Measurements from ENCODE around the gene SMAD7.

Gene SMAD7

GRCh38 chr18:48904091-48904490, 46.7 kb downstream of the SMAD7 start:
- H3K4me3 ChIP-seq, result no peak overlapping the region
- peak; percentile 50 for DNase-seq (ENCODE audit: low spot score)
- no peak for TF ChIP-seq CTCF (IDR thresholded peaks at IDR 0.05)
- peak overlapping the region; percentile 50 to 75 for H3K27ac ChIP-seq

GRCh38 chr18:48902856-48903601, 47.7 kb downstream of the SMAD7 start:
- Histone ChIP-seq H3K4me3 (no peak overlapping the region), H3K27ac (peak overlapping the region; percentile 75 to 88)
- TF ChIP-seq CTCF (IDR thresholded peaks at IDR 0.05), result no peak
- DNase-seq (ENCODE audit: low spot score), result peak; percentile 92

GRCh38 chr18:48902023-48902855, 48.5 kb downstream of the SMAD7 start:
- Histone ChIP-seq H3K27ac (peak overlapping the region; percentile 75 to 88), H3K4me3 (peak overlapping the region; percentile 7)
- TF ChIP-seq CTCF (IDR thresholded peaks at IDR 0.05), result no peak
- peak; percentile 97 for DNase-seq (ENCODE audit: low spot score)

GRCh38 chr18:48901145-48902022, 49.4 kb downstream of the SMAD7 start:
- no peak for TF ChIP-seq CTCF (IDR thresholded peaks at IDR 0.05)
- H3K27ac ChIP-seq, result peak overlapping the region; percentile 75 to 88
- DNase-seq (ENCODE audit: low spot score), result no peak
- peak overlapping the region; percentile 7 for H3K4me3 ChIP-seq

- DNase-seq (ENCODE audit: low spot score), result no peak
- Histone ChIP-seq H3K27ac (no peak overlapping the region), H3K4me3 (no peak overlapping the region)
- TF ChIP-seq CTCF (IDR thresholded peaks at IDR 0.05), result no peak
These were observed 50.3 kb downstream of the SMAD7 start for GRCh38 chr18:48900469-48900868.

GRCh38 chr18:48899558-48900174, 51.1 kb downstream of the SMAD7 start:
- TF ChIP-seq CTCF (IDR thresholded peaks at IDR 0.05), result no peak
- H3K4me3 ChIP-seq, result no peak overlapping the region
- no peak for DNase-seq (ENCODE audit: low spot score)
- H3K27ac ChIP-seq, result no peak overlapping the region
